ENCODE data around the gene ATP13A2.

The ATP13A2 gene

GRCh38 chr1:17011439-17012307 is at the start of gene ATP13A2:
Gene ATP13A2, minus strand, starts transcription at chr1:17011928. Its CDS starts 190 bp downstream, at chr1:17011738.
- DNase-seq (ENCODE audit: low read depth in 2 of 2) = peak; percentile 68 to 69

- no peak for DNase-seq (ENCODE audit: low read depth in 2 of 2)
These were observed 49.8 kb upstream of the ATP13A2 start for GRCh38 chr1:17061486-17061885.

GRCh38 chr1:17060306-17060749 is 48.6 kb upstream of the ATP13A2 start:
- no peak for DNase-seq (ENCODE audit: low read depth in 2 of 2)

- peak in 1 of 2 donors; percentile 6 for DNase-seq (ENCODE audit: low read depth in 2 of 2)
These were observed 47.9 kb upstream of the ATP13A2 start for GRCh38 chr1:17059391-17060305.

GRCh38 chr1:17056551-17056950 is 44.8 kb upstream of the ATP13A2 start:
- no peak for DNase-seq (ENCODE audit: low read depth in 2 of 2)

GRCh38 chr1:17055801-17056200 is 44.1 kb upstream of the ATP13A2 start:
- DNase-seq (ENCODE audit: low read depth in 2 of 2) = no peak

GRCh38 chr1:17053685-17054410 is 42.1 kb upstream of the ATP13A2 start, which contains the start of gene SDHB:
Gene SDHB, minus strand, starts transcription at chr1:17054032. Its CDS starts 13 bp downstream, at chr1:17054019.
- peak; percentile 97 for DNase-seq (ENCODE audit: low read depth in 2 of 2)

GRCh38 chr1:17053086-17053684 is 41.5 kb upstream of the ATP13A2 start:
- no peak for DNase-seq (ENCODE audit: low read depth in 2 of 2)

GRCh38 chr1:17052641-17053040 is 40.9 kb upstream of the ATP13A2 start:
- no peak for DNase-seq (ENCODE audit: low read depth in 2 of 2)

- no peak for DNase-seq (ENCODE audit: low read depth in 2 of 2)
These were observed 40.3 kb upstream of the ATP13A2 start for GRCh38 chr1:17052038-17052437.

GRCh38 chr1:17047924-17048323 is 36.2 kb upstream of the ATP13A2 start:
- no peak for DNase-seq (ENCODE audit: low read depth in 2 of 2)

- DNase-seq (ENCODE audit: low read depth in 2 of 2) = no peak
These were observed 34.6 kb upstream of the ATP13A2 start for GRCh38 chr1:17046334-17046657.

GRCh38 chr1:17045634-17046333 is 34.1 kb upstream of the ATP13A2 start:
- no peak for DNase-seq (ENCODE audit: low read depth in 2 of 2)

- no peak for DNase-seq (ENCODE audit: low read depth in 2 of 2)
These were observed 33.4 kb upstream of the ATP13A2 start for GRCh38 chr1:17045150-17045549.

- no peak for DNase-seq (ENCODE audit: low read depth in 2 of 2)
These were observed 31.9 kb upstream of the ATP13A2 start for GRCh38 chr1:17043676-17044075.

GRCh38 chr1:17040135-17040534 is 28.4 kb upstream of the ATP13A2 start:
- no peak for DNase-seq (ENCODE audit: low read depth in 2 of 2)

GRCh38 chr1:17039522-17039921 is 27.8 kb upstream of the ATP13A2 start:
- DNase-seq (ENCODE audit: low read depth in 2 of 2) = no peak

GRCh38 chr1:17033481-17033880 is 21.8 kb upstream of the ATP13A2 start:
- DNase-seq (ENCODE audit: low read depth in 2 of 2) = no peak

GRCh38 chr1:17032741-17033140 is 21.0 kb upstream of the ATP13A2 start:
- no peak for DNase-seq (ENCODE audit: low read depth in 2 of 2)

GRCh38 chr1:17031436-17031835 is 19.7 kb upstream of the ATP13A2 start:
- DNase-seq (ENCODE audit: low read depth in 2 of 2) = no peak

- DNase-seq (ENCODE audit: low read depth in 2 of 2) = no peak
These were observed 18.5 kb upstream of the ATP13A2 start for GRCh38 chr1:17030206-17030605.
